DOHH2 (cell line): ENCODE measurements around the gene B3GALT6.

Experiments used
- H3F3A ChIP-seq: fragments of 200-600 bp; sonication (generic), shearing (Covaris generic); 2 replicates; pipeline ENCODE4 v1.6.0; 2016; ENCODE audit warnings: antibody characterized with exemption, mild to moderate bottlenecking; ENCODE audit not compliant: control insufficient read depth, insufficient read depth
- H3K27ac ChIP-seq: fragments of 200-600 bp; sonication (generic); 2 replicates; pipeline ENCODE4 v1.5.1; 2014; ENCODE audit warnings: low read depth, mild to moderate bottlenecking, low read length, moderate library complexity
- H3K27me3 ChIP-seq: fragments of 200-600 bp; sonication (generic); 2 replicates; pipeline ENCODE4 v1.6.1; 2014; ENCODE audit warnings: mild to moderate bottlenecking, low read length, mixed read lengths; ENCODE audit not compliant: control insufficient read depth
- H3K36me3 ChIP-seq: fragments of 200-600 bp; sonication (generic); 2 replicates; pipeline ENCODE4 v1.6.1; 2014; ENCODE audit warnings: mild to moderate bottlenecking, low read length, moderate library complexity, mixed read lengths; ENCODE audit not compliant: control insufficient read depth
- H3K4me1 ChIP-seq: fragments of 200-600 bp; sonication (generic); 2 replicates; pipeline ENCODE4 v1.6.1; 2014; ENCODE audit warnings: mild to moderate bottlenecking, low read length, mixed read lengths; ENCODE audit not compliant: control insufficient read depth
- H3K4me2 ChIP-seq: fragments of 200-600 bp; sonication (generic); 2 replicates; pipeline ENCODE4 v1.6.0; 2014; ENCODE audit warnings: mild to moderate bottlenecking, low read length, moderate library complexity
- H3K4me3 ChIP-seq: fragments of 200-600 bp; sonication (generic); 2 replicates; pipeline ENCODE4 v1.5.1; 2014; ENCODE audit warnings: mild to moderate bottlenecking, low read length, mixed read lengths
- H3K79me2 ChIP-seq: fragments of 200-600 bp; sonication (generic); 2 replicates; pipeline ENCODE4 v1.6.1; 2014; ENCODE audit warnings: mild to moderate bottlenecking, low read length, mixed read lengths; ENCODE audit not compliant: control insufficient read depth
- H3K9me2 ChIP-seq: fragments of 200-600 bp; sonication (generic); replicated peaks from 2 replicates; pipeline ENCODE4 v1.6.1; 2014; ENCODE audit warnings: mild to moderate bottlenecking, low read length, mixed read lengths; ENCODE audit not compliant: control insufficient read depth
- H3K9me3 ChIP-seq: fragments of 200-600 bp; sonication (generic); 2 replicates; pipeline ENCODE4 v1.6.1; 2014; ENCODE audit warnings: antibody characterized with exemption, low read length, mixed read lengths; ENCODE audit not compliant: control insufficient read depth, insufficient read depth
- H4K20me1 ChIP-seq: fragments of 200-600 bp; sonication (generic); 2 replicates; pipeline ENCODE4 v1.6.0; 2014; ENCODE audit warnings: low read depth, mild to moderate bottlenecking, antibody characterized with exemption, low read length, moderate library complexity; ENCODE audit not compliant: control insufficient read depth, insufficient read depth
- CTCF ChIP-seq: fragments of 200-600 bp; sonication (generic); IDR thresholded peaks from one replicate; pipeline ENCODE4 v1.5.1; 2014; ENCODE audit warnings: antibody characterized with exemption, mild to moderate bottlenecking, low read depth, low read length; ENCODE audit not compliant: poor library complexity, severe bottlenecking
- EZH2phosphoT487 ChIP-seq: fragments of 200-600 bp; sonication (generic); IDR thresholded peaks from 2 replicates; pipeline ENCODE4 v1.6.1; 2017; ENCODE audit warnings: borderline replicate concordance, mild to moderate bottlenecking, antibody characterized with exemption, low read length, moderate library complexity, mixed read lengths

The B3GALT6 gene

GRCh38 chr1:1280782-1281481 is 48.9 kb downstream of the B3GALT6 start:
- Histone ChIP-seq H3K27ac (no peak overlapping the region), H3F3A (no peaks in the 10 kb centered on the region), H3K36me3 (no peaks in the 10 kb centered on the region), H4K20me1 (no peaks in the 10 kb centered on the region), H3K27me3 (no peaks in the 10 kb centered on the region), H3K4me1 (no peaks in the 10 kb centered on the region), H3K9me2 (no peaks in the 10 kb centered on the region), H3K4me3 (no peak overlapping the region), H3K79me2 (no peaks in the 10 kb centered on the region), H3K9me3 (no peaks in the 10 kb centered on the region), H3K4me2 (no peak overlapping the region)
- TF ChIP-seq EZH2phosphoT487 (no peak), CTCF (no peak)

GRCh38 chr1:1281533-1282321 is 49.7 kb downstream of the B3GALT6 start:
- Histone ChIP-seq H3K4me2 (no peak overlapping the region), H3F3A (no peaks in the 10 kb centered on the region), H3K27me3 (no peaks in the 10 kb centered on the region), H3K36me3 (no peaks in the 10 kb centered on the region), H3K9me2 (no peaks in the 10 kb centered on the region), H3K79me2 (no peaks in the 10 kb centered on the region), H4K20me1 (no peaks in the 10 kb centered on the region), H3K4me3 (no peak overlapping the region), H3K4me1 (no peaks in the 10 kb centered on the region), H3K9me3 (no peaks in the 10 kb centered on the region), H3K27ac (no peak overlapping the region)
- TF ChIP-seq EZH2phosphoT487 (no peak), CTCF (no peak)

- H3K27ac ChIP-seq: no peak overlapping the region
- H3F3A ChIP-seq: no peaks in the 10 kb centered on the region
- H3K27me3 ChIP-seq: no peaks in the 10 kb centered on the region
- no peaks in the 10 kb centered on the region for H3K9me2 ChIP-seq
- H3K4me2 ChIP-seq: no peak overlapping the region
- H3K4me3 ChIP-seq: no peak overlapping the region
- H3K9me3 ChIP-seq: no peaks in the 10 kb centered on the region; the same call in 1 of the 2 replicates
- no peaks in the 10 kb centered on the region for H3K36me3 ChIP-seq
- no peaks in the 10 kb centered on the region for H3K79me2 ChIP-seq
- TF ChIP-seq EZH2phosphoT487 (no peak), CTCF (no peak)
- no peaks in the 10 kb centered on the region for H4K20me1 ChIP-seq
- H3K4me1 ChIP-seq: no peaks in the 10 kb centered on the region
Observed at GRCh38 chr1:1282998-1283397, 51.0 kb downstream of the B3GALT6 start.
